ENCODE results near the gene ADGRG2. TPM values are rescaled to one million over a fixed set of nuclear protein-coding genes. Genes with fewer than 3 reads are reported as not detected.

Gene ADGRG2
- total and polyA plus RNA-seq, 9 of the 15 experiments (the other 6 are each of a cell fraction or from before 2014, with no cell fraction given) = 0.03 TPM; not detected in 8

- no peak for TF ChIP-seq MEF2A (IDR thresholded peaks at IDR 0.05; ENCODE audit: control insufficient read depth, low read depth, low read length)
- TF ChIP-seq ZFP1 (CRISPR knock-in tag; IDR thresholded peaks at IDR 0.05) = no peak
- TF ChIP-seq SMARCA4 (IDR thresholded peaks at IDR 0.05) = no peak
- no peak for TF ChIP-seq HNRNPUL1 (IDR thresholded peaks at IDR 0.05; ENCODE audit: low read length)
- TF ChIP-seq ZNF277 (CRISPR knock-in tag; IDR thresholded peaks at IDR 0.05; ENCODE audit: borderline replicate concordance) = no peak
- no peak for TF ChIP-seq ZNF589 (CRISPR knock-in tag; IDR thresholded peaks at IDR 0.05; ENCODE audit: low read depth)
- TF ChIP-seq E2F3 (CRISPR knock-in tag; IDR thresholded peaks at IDR 0.05) = no peak
- TF ChIP-seq ZNF41 (CRISPR knock-in tag; conservative IDR thresholded peaks at IDR 0.05) = no peak
- no peak for TF ChIP-seq RBM15 (IDR thresholded peaks at IDR 0.05; ENCODE audit: insufficient read depth, low read length)
- TF ChIP-seq PHF21A (IDR thresholded peaks at IDR 0.05; ENCODE audit: borderline replicate concordance, low read depth) = no peak
- no peak for TF ChIP-seq ARID1B (IDR thresholded peaks at IDR 0.05)
- no peak for TF ChIP-seq STAT6 (CRISPR knock-in tag; IDR thresholded peaks at IDR 0.05)
- TF ChIP-seq CEBPG (CRISPR knock-in tag; IDR thresholded peaks at IDR 0.05) = no peak
- TF ChIP-seq CEBPG (tag; conservative IDR thresholded peaks at IDR 0.05 in 1 of 2, IDR thresholded peaks at IDR 0.05 in 1 of 2) = no peak
- TF ChIP-seq ZNF77 (CRISPR knock-in tag; IDR thresholded peaks at IDR 0.05) = no peak
- no peak; the same call in 1 of the 2 replicates for TF ChIP-seq SOX6 (IDR thresholded peaks at IDR 0.05)
- TF ChIP-seq POU5F1 (IDR thresholded peaks at IDR 0.05; ENCODE audit: borderline replicate concordance, low read depth, low read length, partially characterized antibody) = no peak
- TF ChIP-seq GTF2B (IDR thresholded peaks at IDR 0.05; ENCODE audit: extremely low read depth, insufficient read length) = no peak
- TF ChIP-seq U2AF2 (optimal IDR thresholded peaks at IDR 0.05; ENCODE audit: low read depth, low read length) = no peak
- no peak for TF ChIP-seq SREBF1 (IDR thresholded peaks at IDR 0.05; ENCODE audit: borderline replicate concordance, low read depth, low read length)
- no peak for TF ChIP-seq FOXO4 (CRISPR knock-in tag; IDR thresholded peaks at IDR 0.05)
Measured at GRCh38 chrX:18984381-18985185, 137.7 kb downstream of the ADGRG2 start (continued).

Measured in K562 (cell line).